Testis (tissue), 3 donors: ENCODE results near the gene MMP17. TPM values are rescaled to one million over a fixed set of nuclear protein-coding genes. Genes with fewer than 3 reads are reported as not detected.

Experiments
- DNase-seq: peaks from one replicate; pipeline ENCODE4 v3.0.0-alpha.2; 2019
- H3K27ac ChIP-seq, 2 donors: fragments of 200-600 bp; sonication (generic); one replicate each; pipeline ENCODE4 v1.5.1; 2019
- H3K27me3 ChIP-seq: fragments of 200-600 bp; sonication (generic); one replicate; pipeline ENCODE4 v1.5.1; 2019
- H3K36me3 ChIP-seq: fragments of 200-600 bp; sonication (generic); one replicate; pipeline ENCODE4 v1.5.1; 2017; ENCODE audit warnings: low read depth; ENCODE audit errors: missing control alignments
- H3K4me1 ChIP-seq: fragments of 200-600 bp; sonication (generic); one replicate; pipeline ENCODE4 v1.5.1; 2019
- H3K4me3 ChIP-seq, 2 donors: fragments of 200-600 bp; sonication (generic); one replicate each; pipeline ENCODE4 v1.5.1; 2017 to 2019
- H3K9me3 ChIP-seq: fragments of 200-600 bp; sonication (generic); one replicate; pipeline ENCODE4 v1.5.1; 2017
- CTCF ChIP-seq, 3 experiments: fragments of 450-650 bp in 2 of 3; fragments of 200-600 bp in 1 of 3; sonication (generic) in 1 of 3; IDR thresholded peaks; one replicate each; pipeline ENCODE4 v1.5.1; 2016 to 2019; ENCODE audit warnings: antibody characterized with exemption in 3 of 3, mild to moderate bottlenecking in 2 of 3, moderate library complexity in 1 of 3
- POLR2A ChIP-seq: fragments of 450-650 bp; IDR thresholded peaks from one replicate; pipeline ENCODE4 v1.6.1; 2017; ENCODE audit warnings: antibody characterized with exemption, mild to moderate bottlenecking, moderate library complexity
- WGBS, 2 donors: methylation state at CpG; one replicate each; pipeline ENCODE4 v1.1.5; 2018; 5-methylcytosine and 5-hydroxymethylcytosine counted together
- intact Hi-C: fragments of 100-400 bp; cut with DNase I; formaldehyde crosslinking; loops from one replicate; pipeline ENCODE4 v1.15.1; 2023; ENCODE audit warnings: low total_unique reads
- polyA plus RNA-seq: library from polyadenylated mRNA; stranded (reverse); fragments of 350-450 nt; fragmentation: Illumina TruSeq; extraction: RNeasy Lipid Tissue Mini Kit (QIAGEN cat#74804); gene quantifications from one replicate; pipeline ENCODE4 v1.2.3, GENCODE V29; 2014; ENCODE audit warnings: low read depth, low replicate concordance; ENCODE audit not compliant: insufficient read depth
- total RNA-seq, 2 donors: library from RNA; depleted of rRNA; stranded (reverse); fragments of >200 nt; gene quantifications; one replicate each; pipeline ENCODE4 v1.2.3, GENCODE V29; 2016

Gene MMP17
- total and polyA plus RNA-seq, 3 donors from 2014 or later: 13.2 to 23.3 (median 16.1) TPM

- intact Hi-C loops: no loop called here
- H3K4me1 ChIP-seq: peaks cover 20% of the 10 kb centered on the region
- WGBS, 2 donors: 84 to 86% methylated on average over 13 to 23 of the region's 23 CpGs
- DNase-seq: no peak
- TF ChIP-seq CTCF (IDR thresholded peaks at IDR 0.05): no peak
- TF ChIP-seq POLR2A: no peak
- H3K4me3 ChIP-seq: no peak overlapping the region
- no peaks in the 10 kb centered on the region for H3K36me3 ChIP-seq
- no peak overlapping the region for H3K27ac ChIP-seq
- H3K9me3 ChIP-seq: no peaks in the 10 kb centered on the region
- no peaks in the 10 kb centered on the region for H3K27me3 ChIP-seq
These were observed 1.9 kb upstream of the MMP17 start for GRCh38 chr12:131826097-131826928.

- intact Hi-C loops: no loop called here
- H3K27ac ChIP-seq: no peak overlapping the region
- H3K9me3 ChIP-seq: no peaks in the 10 kb centered on the region
- 0% methylated on average over 46 of the region's 64 CpGs; no CpG with 5 or more reads in 1 of the 2 donors for WGBS, 2 donors
- H3K27me3 ChIP-seq: no peaks in the 10 kb centered on the region
- H3K4me1 ChIP-seq: peaks cover 22% of the 10 kb centered on the region
- peak overlapping the region; percentile 44 to 51 for H3K4me3 ChIP-seq
- H3K36me3 ChIP-seq: no peaks in the 10 kb centered on the region
- DNase-seq: no peak
- TF ChIP-seq CTCF (IDR thresholded peaks at IDR 0.05) (no peak), POLR2A (no peak)
These were observed 620 bp downstream of the MMP17 start for GRCh38 chr12:131828671-131829355.

- Histone ChIP-seq H3K27me3 (no peaks in the 10 kb centered on the region), H3K4me3 (peak overlapping the region; percentile 44 to 51), H3K9me3 (no peaks in the 10 kb centered on the region), H3K4me1 (peaks cover 22% of the 10 kb centered on the region), H3K36me3 (no peaks in the 10 kb centered on the region), H3K27ac (no peak overlapping the region)
- peak; percentile 56 for DNase-seq
- intact Hi-C loops: no loop called here
- 0 to 5% methylated on average over 1 to 27 of the region's 27 CpGs for WGBS, 2 donors
- TF ChIP-seq CTCF (IDR thresholded peaks at IDR 0.05) (no peak), POLR2A (no peak)
These were observed 1.2 kb downstream of the MMP17 start for GRCh38 chr12:131829356-131829747.

- H3K4me1 ChIP-seq: peaks cover 22% of the 10 kb centered on the region
- 14 to 33% methylated on average over 3 to 23 of the region's 28 CpGs for WGBS, 2 donors
- no peak for DNase-seq
These were observed 1.7 kb downstream of the MMP17 start for GRCh38 chr12:131829791-131830334.

More at GRCh38 chr12:131829791-131830334, 1.7 kb downstream of the MMP17 start:
- peak overlapping the region; percentile 44 to 51 for H3K4me3 ChIP-seq
- peak overlapping the region; percentile 40 to 77 for H3K27ac ChIP-seq
- intact Hi-C loops: no loop called here
- H3K36me3 ChIP-seq: no peaks in the 10 kb centered on the region
- TF ChIP-seq POLR2A (no peak), CTCF (IDR thresholded peaks at IDR 0.05) (no peak)
- no peaks in the 10 kb centered on the region for H3K9me3 ChIP-seq
- no peaks in the 10 kb centered on the region for H3K27me3 ChIP-seq
